GM12878 (cell line): ENCODE measurements around the gene OLIG3.

Source experiments
- CHD4 ChIP-seq: fragments of 200-600 bp; sonication (generic); IDR thresholded peaks from 2 replicates; pipeline ENCODE4 v1.6.1; 2016; ENCODE audit warnings: mild to moderate bottlenecking
- CTCF ChIP-seq, 3 experiments: IDR thresholded peaks in 2 of 3; conservative IDR thresholded peaks in 1 of 3; 2 replicates each; pipeline ENCODE4 v1.5.1; 2011; ENCODE audit warnings: low read depth in 3 of 3, low read length in 3 of 3, mild to moderate bottlenecking in 3 of 3, control low read depth in 2 of 3, moderate library complexity in 2 of 3, inconsistent platforms in 1 of 3, mixed read lengths in 1 of 3; ENCODE audit not compliant: control insufficient read depth in 2 of 3, insufficient read depth in 1 of 3; ENCODE audit errors: extremely low read depth in 1 of 3
- EZH2 ChIP-seq: IDR thresholded peaks from 2 replicates; pipeline ENCODE4 v1.6.1; 2012; ENCODE audit warnings: low read depth, mild to moderate bottlenecking, control low read depth, inconsistent platforms, low read length, borderline replicate concordance; ENCODE audit not compliant: control insufficient read depth
- RAD21 ChIP-seq: IDR thresholded peaks from 2 replicates; pipeline ENCODE4 v1.6.1; 2011; ENCODE audit warnings: mild to moderate bottlenecking, low read depth, low read length, moderate library complexity; ENCODE audit not compliant: insufficient read depth
- RB1 ChIP-seq: fragments of 450-650 bp; formaldehyde crosslinking; IDR thresholded peaks from 2 replicates; pipeline ENCODE4 v1.6.1; 2017; ENCODE audit warnings: mild to moderate bottlenecking, borderline replicate concordance
- RCOR1 ChIP-seq: conservative IDR thresholded peaks from 2 replicates; pipeline ENCODE4 v1.6.1; 2012; ENCODE audit warnings: low read depth, low read length, improper control_type of control experiment
- SMC3 ChIP-seq: IDR thresholded peaks from 2 replicates; pipeline ENCODE4 v1.6.1; 2011; ENCODE audit warnings: low read length, improper control_type of control experiment, borderline replicate concordance
- SP1 ChIP-seq: IDR thresholded peaks from one replicate; pipeline ENCODE4 v1.6.1; 2011; ENCODE audit warnings: low read depth, low read length
- TAF1 ChIP-seq: IDR thresholded peaks from 2 replicates; pipeline ENCODE4 v1.6.1; 2011; ENCODE audit warnings: mild to moderate bottlenecking, low read depth, low read length, borderline replicate concordance
- TCF12 ChIP-seq: IDR thresholded peaks from 2 replicates; pipeline ENCODE4 v1.6.1; 2011; ENCODE audit warnings: low read depth, mild to moderate bottlenecking, low read length
- USF2 ChIP-seq: IDR thresholded peaks from 2 replicates; pipeline ENCODE4 v1.6.1; 2011; ENCODE audit warnings: low read depth, low read length, improper control_type of control experiment, borderline replicate concordance

GRCh38 chr6:137496909-137497720 is 2.9 kb upstream of the OLIG3 start:
- TF ChIP-seq CTCF (IDR thresholded peaks at IDR 0.05 in 2 of 3, conservative IDR thresholded peaks at IDR 0.05 in 1 of 3; ENCODE audit: control insufficient read depth in 2 of 3, extremely low read depth in 1 of 3, insufficient read depth in 1 of 3, low read depth in 3 of 3, low read length in 3 of 3) (no peak), SP1 (no peak), RCOR1 (no peak), TAF1 (no peak), SMC3 (no peak), TCF12 (no peak), EZH2 (no peak), USF2 (no peak), RB1 (no peak), RAD21 (no peak), CHD4 (no peak)
